ENCODE results near the gene ELL.

Gene ELL

DNA sequence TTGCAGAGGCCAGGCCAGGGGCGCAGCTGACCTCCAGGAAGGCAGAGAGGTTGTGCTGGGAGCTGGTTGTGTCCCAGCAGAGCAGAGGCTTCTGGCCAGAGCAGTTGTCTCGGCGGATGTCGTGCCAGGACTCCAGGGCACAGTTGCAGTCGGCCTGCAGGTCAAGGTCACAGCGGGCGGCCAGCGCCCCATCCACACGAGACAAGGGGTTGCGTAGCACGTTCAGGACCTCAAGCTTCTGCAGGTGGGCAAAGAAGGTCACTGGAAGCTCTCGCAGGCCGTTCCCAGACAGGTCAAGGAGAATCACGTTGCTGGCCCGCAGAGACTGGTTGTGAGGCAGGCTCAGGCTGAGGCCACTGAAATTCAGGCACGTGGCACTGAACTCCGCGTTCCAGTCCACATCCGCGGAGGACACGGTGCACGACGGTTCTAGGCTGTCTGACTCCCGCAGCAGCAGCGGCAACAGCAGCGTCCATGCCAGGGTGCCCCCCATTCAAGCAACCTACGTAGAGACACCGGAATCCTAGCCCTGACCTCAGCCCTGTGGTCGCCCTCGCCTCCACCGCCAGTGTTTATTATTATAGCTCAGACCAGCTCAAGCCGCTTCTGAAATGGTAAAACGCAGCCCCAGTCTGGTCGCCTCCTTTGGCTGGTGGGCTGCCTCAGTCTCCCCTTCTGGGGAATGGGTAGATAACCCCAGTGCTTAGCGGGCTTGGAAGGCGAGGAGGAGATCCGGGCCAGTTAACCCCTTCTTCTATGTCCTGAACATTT is 125.2 kb downstream of the ELL start:
- no peak for DNase-seq

GRCh38 chr19:18393836-18394235 is 128.0 kb downstream of the ELL start:
- DNase-seq, result peak in 2 of 14 donors; percentile 4 to 20

GRCh38 chr19:18392926-18393325 is 128.9 kb downstream of the ELL start:
- DNase-seq, result no peak
